HG03575 (cell line): ENCODE measurements around the gene UBE2H.
"Not testable (repeated sequence)": the region's sequence is repeated elsewhere in the genome, so short reads cannot be mapped to it uniquely, and the experiment has no call there.

Experiments
- ATAC-seq: cut with Tn5 transposase; IDR thresholded peaks from one replicate; pipeline ENCODE4 v1.9.1; 2021; ENCODE audit not compliant: unreplicated experiment, insufficient number of reproducible peaks, low FRiP score; ENCODE audit errors: extremely low read depth

Gene UBE2H

DNA sequence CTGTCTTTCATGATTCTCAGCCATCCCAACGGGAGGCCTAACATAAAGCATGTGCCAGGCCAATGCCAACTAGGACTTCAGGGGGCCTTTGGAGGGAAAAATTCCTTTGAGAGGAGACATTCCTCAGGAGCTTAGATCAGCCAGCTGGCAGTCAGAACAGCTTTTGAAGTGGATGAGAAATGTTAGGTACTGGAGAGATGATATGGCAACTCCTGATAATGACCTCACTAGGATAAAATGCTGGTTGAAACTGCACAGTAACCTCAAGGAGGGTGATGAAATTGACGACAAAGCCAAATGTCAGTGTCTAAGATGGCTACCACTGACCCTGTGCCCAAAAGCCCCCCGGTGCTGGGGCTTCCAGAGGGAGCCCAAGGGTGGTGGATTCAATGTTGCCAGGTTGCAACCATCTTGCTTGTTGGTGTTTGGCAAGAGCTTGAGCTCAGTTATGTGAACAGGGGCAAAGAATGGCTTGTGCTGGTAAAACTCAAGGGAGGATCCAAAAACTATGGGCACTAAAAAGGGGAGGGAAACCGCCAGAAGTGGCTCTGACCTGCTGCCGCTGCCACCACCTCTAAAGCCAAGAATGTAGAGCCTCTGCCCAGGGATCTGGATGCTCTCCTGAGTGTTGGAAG is 121.2 kb downstream of the UBE2H start:
- ATAC-seq: no peak

DNA sequence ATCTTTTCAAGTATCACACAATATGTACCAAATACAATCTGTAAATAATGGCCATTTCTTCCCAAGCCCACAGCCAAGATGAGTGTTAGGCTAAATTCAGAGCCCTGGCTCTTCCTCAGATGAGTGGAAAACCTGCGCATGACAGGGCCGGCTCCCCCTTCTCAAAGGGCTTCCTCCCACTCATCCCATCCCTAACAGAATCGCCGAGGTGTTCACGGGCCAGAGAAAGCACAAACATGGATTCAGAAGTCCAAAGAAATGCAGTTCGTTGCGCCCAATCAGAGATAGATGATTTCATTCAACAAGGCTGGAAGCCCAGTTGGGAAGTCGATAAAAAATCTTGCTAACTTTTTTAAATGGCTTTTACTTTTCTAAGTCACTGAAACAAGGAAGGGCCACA is 121.8 kb downstream of the UBE2H start:
- no peak for ATAC-seq

GRCh38 chr7:129829737-129830631 is 122.8 kb downstream of the UBE2H start:
- ATAC-seq: no peak

DNA sequence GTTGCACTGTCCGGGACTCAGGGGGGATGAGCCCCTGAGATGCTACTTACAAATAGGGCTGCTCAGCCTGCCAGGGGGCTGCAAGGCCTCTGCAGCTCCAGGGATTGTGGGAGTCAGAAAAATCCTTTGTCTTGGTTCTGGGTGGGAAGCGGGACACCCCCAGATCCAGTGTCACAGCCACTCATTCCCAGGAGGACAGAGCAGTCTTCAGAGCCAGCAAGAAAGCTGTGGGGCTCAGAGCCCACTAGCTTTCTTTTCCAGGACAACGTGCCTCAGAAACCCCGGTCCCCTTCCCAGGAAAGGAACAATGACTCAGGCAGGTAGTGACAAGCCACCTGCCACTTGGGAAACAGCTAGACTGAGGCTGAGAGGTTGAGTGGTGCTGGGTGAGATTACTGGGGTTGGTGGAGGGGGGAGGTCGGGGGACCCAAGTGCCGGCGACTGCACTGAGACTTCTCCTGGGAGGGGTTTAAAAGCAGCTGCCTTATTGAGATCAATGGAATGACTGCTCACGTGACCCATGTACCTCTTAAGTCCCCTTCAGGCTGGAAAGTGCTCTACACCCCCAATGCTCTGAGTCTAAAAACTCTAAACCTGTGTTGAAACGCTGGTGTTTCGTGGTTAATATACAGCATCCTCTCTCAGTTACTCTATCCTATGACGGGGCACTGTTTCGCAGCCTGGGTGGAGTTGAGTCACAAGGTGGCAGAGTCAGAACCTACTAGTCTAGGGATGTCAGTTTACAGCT is 123.6 kb downstream of the UBE2H start:
- no peak for ATAC-seq

DNA sequence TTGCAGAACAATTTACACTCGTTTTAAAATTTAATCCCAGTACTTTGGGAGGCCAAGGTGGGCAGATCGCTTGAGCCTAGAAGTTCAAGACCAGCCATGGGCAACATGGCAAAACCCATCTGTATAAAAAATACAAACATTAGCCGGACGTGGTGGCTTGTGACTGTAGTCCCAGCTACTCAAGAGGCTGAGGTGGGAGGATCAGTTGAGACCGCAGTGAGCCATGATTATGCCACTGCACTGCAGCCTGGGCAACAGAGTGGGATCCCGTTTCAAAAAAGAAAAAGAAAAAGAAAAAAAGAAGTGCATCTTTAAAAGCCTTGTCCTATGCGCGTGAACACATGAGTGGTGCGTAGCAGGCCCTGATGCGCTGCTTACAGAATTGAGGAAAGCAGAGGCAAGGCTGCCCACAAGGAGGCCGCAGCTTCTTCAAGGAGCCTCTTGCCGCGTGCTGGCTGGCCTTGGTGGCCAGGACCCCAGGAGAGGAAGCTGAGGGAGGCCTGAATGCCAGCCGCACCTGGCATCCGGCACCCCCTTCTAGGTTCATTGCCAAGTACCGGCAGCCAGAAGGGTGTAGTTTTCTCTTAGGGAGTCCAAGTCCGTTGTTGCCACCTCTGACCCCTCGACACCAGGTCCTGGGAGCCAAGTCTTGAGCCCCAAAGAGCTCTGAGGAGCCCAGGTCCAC is 124.5 kb downstream of the UBE2H start:
- no peak for ATAC-seq

DNA sequence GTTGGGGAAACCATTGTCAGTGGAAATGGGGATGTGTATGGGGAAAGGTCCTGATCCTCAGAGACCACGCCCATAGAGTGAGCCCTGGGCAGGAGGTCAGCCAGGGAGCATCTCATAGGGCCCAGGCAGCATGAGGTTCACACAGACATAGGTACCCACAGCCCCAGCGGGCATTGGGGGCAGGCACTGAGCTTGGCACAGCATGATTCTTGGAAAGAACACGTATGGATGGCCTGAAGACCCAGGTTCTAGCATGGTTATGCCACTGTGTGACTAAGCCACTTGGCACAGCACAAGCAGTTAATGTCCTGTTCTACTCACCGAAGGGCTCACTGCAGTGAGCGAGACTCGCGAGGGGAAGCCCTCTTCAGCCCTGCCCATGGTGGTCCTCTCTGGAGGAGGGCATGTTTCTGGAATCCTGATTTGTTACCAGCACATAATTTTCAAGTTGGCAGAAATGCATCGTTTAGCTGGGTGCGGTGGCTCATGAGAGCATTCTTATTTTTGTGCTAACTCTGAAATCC is 125.2 kb downstream of the UBE2H start:
- no peak for ATAC-seq

- not testable (repeated sequence) for ATAC-seq
Observed at GRCh38 chr7:129826895-129827294, 125.9 kb downstream of the UBE2H start.

GRCh38 chr7:129825209-129825970 is 127.4 kb downstream of the UBE2H start:
- ATAC-seq: no peak

GRCh38 chr7:129824291-129825208 is 128.2 kb downstream of the UBE2H start:
- no peak for ATAC-seq

GRCh38 chr7:129823143-129823542 is 129.6 kb downstream of the UBE2H start:
- not testable (repeated sequence) for ATAC-seq

GRCh38 chr7:129821476-129821875 is 131.3 kb downstream of the UBE2H start:
- no peak for ATAC-seq

DNA sequence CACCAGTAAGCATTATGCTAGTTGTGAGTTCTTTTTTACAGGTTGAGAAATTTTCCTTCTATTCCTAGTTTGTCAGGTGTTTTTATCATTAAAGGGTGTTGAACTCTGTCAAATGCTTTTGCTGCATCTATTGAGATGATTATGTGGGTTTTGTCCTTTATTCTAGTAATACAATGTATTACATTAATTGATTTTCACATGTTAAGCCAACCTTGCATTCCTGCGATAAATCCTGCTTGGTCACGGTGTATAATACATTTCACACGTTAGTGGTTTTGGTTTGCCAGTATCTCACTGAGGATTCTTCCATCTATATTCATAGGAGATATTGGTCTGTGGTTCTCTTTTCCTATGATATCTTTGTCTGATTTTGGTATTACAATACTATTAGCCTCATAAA is 136.0 kb downstream of the UBE2H start:
- ATAC-seq: no peak

DNA sequence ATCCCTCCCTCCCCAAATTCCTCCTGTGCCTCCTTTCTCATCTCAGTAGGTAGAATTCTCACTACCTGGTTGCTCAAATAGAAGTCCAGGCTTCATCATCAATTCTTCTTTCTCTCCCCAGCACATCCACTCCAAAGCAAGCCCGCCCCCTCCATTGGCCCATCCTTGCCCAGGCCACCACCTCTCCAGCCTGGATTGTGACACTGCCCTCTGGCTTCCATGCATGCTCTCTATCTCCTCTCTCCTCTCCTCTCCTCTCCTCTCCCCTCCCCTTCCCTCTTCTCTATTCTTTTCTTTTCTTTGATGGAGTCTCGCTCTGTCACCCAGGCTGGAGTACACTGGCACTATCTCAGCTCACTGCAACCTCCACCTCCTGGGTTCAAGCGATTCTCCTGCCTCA is 144.9 kb downstream of the UBE2H start:
- ATAC-seq: no peak

GRCh38 chr7:129804890-129805719 is 147.7 kb downstream of the UBE2H start:
- no peak for ATAC-seq

- ATAC-seq: no peak
Observed at GRCh38 chr7:129804111-129804889, 148.5 kb downstream of the UBE2H start.

DNA sequence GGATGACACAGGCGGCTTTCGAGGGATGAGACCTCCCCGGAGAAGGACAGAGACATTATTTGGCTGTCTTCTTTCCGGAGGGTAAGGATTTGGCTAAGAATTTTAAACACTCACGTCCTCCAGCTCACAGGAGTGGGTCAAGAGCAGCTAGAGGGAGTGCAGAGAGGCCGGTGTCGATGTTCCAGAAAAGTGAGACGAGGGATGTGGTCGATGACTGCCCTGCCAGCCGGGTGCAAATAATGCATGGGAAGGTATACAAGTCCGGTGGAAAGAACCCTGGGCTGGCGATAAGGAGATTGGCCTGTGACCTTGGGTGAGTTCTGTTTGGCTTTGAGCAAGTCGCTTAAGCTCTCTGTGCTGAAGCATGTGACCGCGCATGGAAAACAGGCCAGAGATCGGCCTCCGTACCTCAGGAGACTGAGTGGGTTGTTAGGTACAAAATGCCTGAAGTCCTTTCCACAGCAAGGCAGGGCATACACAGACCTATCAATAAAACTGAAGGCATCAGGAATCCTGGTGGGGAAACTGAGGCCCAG is 149.1 kb downstream of the UBE2H start:
- ATAC-seq: no peak
